Measurements from ENCODE around the gene DNAH3.
"Not testable (repeated sequence)": the region's sequence is repeated elsewhere in the genome, so short reads cannot be mapped to it uniquely, and the experiment has no call there.

The DNAH3 gene

GRCh38 chr16:21060027-21060510 is 90.6 kb downstream of the DNAH3 start:
- DNase-seq = no peak

- no peak for DNase-seq
Observed at GRCh38 chr16:21057875-21058274, 92.8 kb downstream of the DNAH3 start.

- no peak for DNase-seq
Observed at GRCh38 chr16:21056396-21056795, 94.2 kb downstream of the DNAH3 start.

- DNase-seq = not testable (repeated sequence)
Observed at GRCh38 chr16:21055738-21056137, 94.9 kb downstream of the DNAH3 start.

- no peak for DNase-seq
Observed at GRCh38 chr16:21053590-21053989, 97.1 kb downstream of the DNAH3 start.

GRCh38 chr16:21048091-21048912 is 102.3 kb downstream of the DNAH3 start:
- not testable (repeated sequence) for DNase-seq

- DNase-seq = no peak
Observed at GRCh38 chr16:21038197-21038596, 112.4 kb downstream of the DNAH3 start.

- DNase-seq = no peak
Observed at GRCh38 chr16:21037736-21038135, 112.9 kb downstream of the DNAH3 start.

GRCh38 chr16:21037168-21037567 is 113.5 kb downstream of the DNAH3 start:
- no peak for DNase-seq

GRCh38 chr16:21036471-21036870 is 114.2 kb downstream of the DNAH3 start:
- no peak for DNase-seq

- no peak for DNase-seq
Observed at GRCh38 chr16:21033704-21034103, 116.9 kb downstream of the DNAH3 start.

- DNase-seq = no peak
Observed at GRCh38 chr16:21033264-21033663, 117.4 kb downstream of the DNAH3 start.

- no peak for DNase-seq
Observed at GRCh38 chr16:21028728-21029127, 121.9 kb downstream of the DNAH3 start.

- no peak for DNase-seq
Observed at GRCh38 chr16:21026846-21027245, 123.8 kb downstream of the DNAH3 start.

- DNase-seq = no peak
Observed at GRCh38 chr16:21023509-21024202, 127.0 kb downstream of the DNAH3 start.

- DNase-seq = no peak
Observed at GRCh38 chr16:21021316-21021715, 129.3 kb downstream of the DNAH3 start.

GRCh38 chr16:21009815-21010214 is 140.8 kb downstream of the DNAH3 start:
- no peak for DNase-seq

GRCh38 chr16:21005008-21005407 is 145.6 kb downstream of the DNAH3 start:
- no peak for DNase-seq

GRCh38 chr16:21001262-21001661 is 149.4 kb downstream of the DNAH3 start:
- DNase-seq = peak; percentile 51

GRCh38 chr16:20997147-20997546 is 153.5 kb downstream of the DNAH3 start:
- DNase-seq = no peak

- no peak for DNase-seq
Observed at GRCh38 chr16:20995711-20996110, 154.9 kb downstream of the DNAH3 start.

GRCh38 chr16:20989496-20990070 is 161.1 kb downstream of the DNAH3 start:
- DNase-seq = not testable (repeated sequence)

GRCh38 chr16:20987049-20987448 is 163.6 kb downstream of the DNAH3 start:
- DNase-seq = no peak

GRCh38 chr16:20984019-20984418 is 166.6 kb downstream of the DNAH3 start:
- DNase-seq = no peak
